Brain microvascular endothelial cell (primary cell): Measurements from ENCODE around the gene FOXL1.

Experiments used
- DNase-seq: peaks from one replicate; pipeline ENCODE4 v3.0.0-alpha.2; 2020
- H3K27ac ChIP-seq: fragments of 250-450 bp; sonication (Bioruptor Pico); 2 replicates; pipeline ENCODE4 v1.5.1; 2020; ENCODE audit warnings: mild to moderate bottlenecking, moderate library complexity
- H3K27me3 ChIP-seq: fragments of 250-450 bp; sonication (Bioruptor Pico); replicated peaks from 2 replicates; pipeline ENCODE4 v1.5.1; 2020; ENCODE audit warnings: mild to moderate bottlenecking
- H3K36me3 ChIP-seq: fragments of 250-450 bp; sonication (Bioruptor Pico); replicated peaks from 2 replicates; pipeline ENCODE4 v1.5.1; 2020; ENCODE audit warnings: mild to moderate bottlenecking
- H3K4me3 ChIP-seq: 2 replicates; pipeline ENCODE4 v1.5.1; 2011; ENCODE audit warnings: low read depth, mild to moderate bottlenecking, control low read depth, low read length, moderate library complexity
- in situ Hi-C: cut with HindIII; loops from 2 replicates; pipeline ENCODE4 v1.10.0; 2017; ENCODE audit warnings: low sequenced_read_pairs, low pct_ligation_motif_present
- TF ChIP-seq, protein P1 (sequence below): IDR thresholded peaks from 2 replicates; pipeline ENCODE4 v1.5.1; 2011; ENCODE audit warnings: low read depth, mild to moderate bottlenecking, moderate library complexity, low read length, control low read depth, inconsistent platforms; ENCODE audit errors: missing control alignments

Gene FOXL1

DNA sequence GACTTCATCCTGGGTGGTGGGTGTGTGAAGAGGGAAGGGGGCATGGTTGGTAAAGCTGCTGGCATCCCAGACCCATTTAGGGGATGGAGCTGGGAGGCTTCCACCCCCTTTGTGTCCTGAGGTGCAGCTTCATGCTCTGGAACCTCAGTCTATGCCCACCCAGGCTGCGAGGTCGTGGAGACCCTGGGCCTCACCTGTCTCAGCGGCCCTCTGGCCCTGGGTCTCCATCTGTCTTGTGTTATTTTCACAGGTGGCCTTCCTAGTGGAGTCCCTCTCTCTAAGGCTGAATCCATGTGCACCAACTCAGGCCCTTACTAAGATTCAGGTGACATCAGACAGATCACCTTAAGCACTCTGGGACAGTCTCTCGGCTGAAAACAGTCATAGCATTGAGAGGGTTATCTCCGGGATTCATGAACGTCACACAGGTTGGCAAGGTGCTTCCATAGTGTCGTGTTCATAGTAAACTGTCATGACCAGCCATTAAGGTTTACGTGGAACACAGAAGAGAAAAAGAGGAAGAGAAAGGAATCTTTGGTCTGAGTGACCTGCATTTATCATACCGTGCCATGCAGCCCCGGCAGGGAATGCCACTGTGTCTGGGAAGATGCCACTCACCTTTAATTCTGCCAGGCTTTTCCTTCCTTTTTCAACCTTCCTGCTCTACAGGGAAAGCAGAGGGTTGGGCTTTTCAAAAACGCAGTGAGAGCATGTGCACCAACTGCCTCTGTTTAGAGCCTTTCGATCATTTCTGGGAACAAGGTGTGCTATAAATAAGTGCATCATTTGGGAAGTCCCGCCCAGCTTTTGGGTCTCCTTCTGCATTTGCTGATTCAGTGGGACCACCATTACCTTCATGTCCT, 4.5 kb upstream of the FOXL1 start:
- Histone ChIP-seq H3K36me3 (peaks cover 54% of the 10 kb centered on the region), H3K27me3 (no peaks in the 10 kb centered on the region), H3K4me3 (no peak overlapping the region), H3K27ac (peak overlapping the region; percentile 79)
- DNase-seq, result no peak
- TF ChIP-seq, protein P1, sequence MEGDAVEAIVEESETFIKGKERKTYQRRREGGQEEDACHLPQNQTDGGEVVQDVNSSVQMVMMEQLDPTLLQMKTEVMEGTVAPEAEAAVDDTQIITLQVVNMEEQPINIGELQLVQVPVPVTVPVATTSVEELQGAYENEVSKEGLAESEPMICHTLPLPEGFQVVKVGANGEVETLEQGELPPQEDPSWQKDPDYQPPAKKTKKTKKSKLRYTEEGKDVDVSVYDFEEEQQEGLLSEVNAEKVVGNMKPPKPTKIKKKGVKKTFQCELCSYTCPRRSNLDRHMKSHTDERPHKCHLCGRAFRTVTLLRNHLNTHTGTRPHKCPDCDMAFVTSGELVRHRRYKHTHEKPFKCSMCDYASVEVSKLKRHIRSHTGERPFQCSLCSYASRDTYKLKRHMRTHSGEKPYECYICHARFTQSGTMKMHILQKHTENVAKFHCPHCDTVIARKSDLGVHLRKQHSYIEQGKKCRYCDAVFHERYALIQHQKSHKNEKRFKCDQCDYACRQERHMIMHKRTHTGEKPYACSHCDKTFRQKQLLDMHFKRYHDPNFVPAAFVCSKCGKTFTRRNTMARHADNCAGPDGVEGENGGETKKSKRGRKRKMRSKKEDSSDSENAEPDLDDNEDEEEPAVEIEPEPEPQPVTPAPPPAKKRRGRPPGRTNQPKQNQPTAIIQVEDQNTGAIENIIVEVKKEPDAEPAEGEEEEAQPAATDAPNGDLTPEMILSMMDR, result no peak
- in situ Hi-C loops, result loop anchor here (5.0 to 25.0 kb wide), 2 partner anchors 488 to 713 kb away; no protein-coding TSS in a partner anchor

DNA sequence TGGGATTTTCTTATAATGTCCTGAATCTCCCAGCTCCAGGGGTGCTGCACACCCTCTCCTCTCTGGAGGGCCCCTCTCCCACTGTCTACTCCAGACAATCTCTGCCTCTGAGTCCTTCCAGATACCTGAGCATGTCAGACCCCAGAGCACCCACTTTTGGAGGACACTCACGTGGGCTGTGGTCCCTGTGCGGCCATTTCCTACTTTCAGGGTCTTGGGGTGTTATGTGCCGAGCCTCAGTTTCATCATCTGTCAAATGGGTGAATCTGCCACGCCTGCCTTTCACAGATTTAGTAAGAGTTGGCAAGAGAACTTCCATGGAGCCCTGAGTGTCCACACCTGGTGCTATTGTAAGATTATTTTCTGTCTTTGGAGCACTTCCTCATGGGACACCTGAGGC, 3.7 kb upstream of the FOXL1 start:
- no peak for DNase-seq
- in situ Hi-C loops, result loop anchor here (5.0 to 25.0 kb wide), 3 partner anchors 188 to 713 kb away; no protein-coding TSS in a partner anchor
- Histone ChIP-seq H3K4me3 (no peak overlapping the region), H3K27me3 (no peaks in the 10 kb centered on the region), H3K27ac (no peak overlapping the region), H3K36me3 (peaks cover 46% of the 10 kb centered on the region)
- TF ChIP-seq, protein P1, result no peak

DNA sequence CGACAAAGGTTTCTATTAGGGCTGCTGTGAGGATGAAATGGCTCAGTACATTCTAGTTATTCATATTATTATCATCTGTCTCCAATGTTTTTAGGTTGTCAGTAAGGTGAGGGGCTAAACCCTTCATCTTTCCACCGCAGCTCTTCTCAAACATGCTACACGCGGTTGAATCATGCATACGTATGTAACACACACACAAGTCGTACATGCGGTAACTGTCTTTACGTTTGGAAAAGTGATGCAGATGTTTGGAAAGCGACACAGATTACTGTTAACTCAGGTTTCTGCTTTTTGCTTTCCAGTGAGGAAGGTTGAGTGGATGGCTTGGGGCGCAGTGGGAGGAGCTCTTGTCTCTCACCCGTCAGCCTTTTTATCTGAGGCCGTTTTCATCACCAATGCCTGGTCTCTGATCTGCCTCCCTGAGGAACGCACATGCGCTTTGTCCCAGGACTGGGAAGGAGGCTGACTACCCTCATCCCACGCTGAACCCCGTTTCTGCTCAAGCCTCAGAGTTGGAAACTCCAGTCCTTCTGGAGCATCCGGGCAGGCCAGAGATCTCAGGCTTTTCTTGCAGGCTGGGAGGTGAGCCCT, 3.2 kb upstream of the FOXL1 start:
- Histone ChIP-seq H3K27ac (peak overlapping the region; percentile 95), H3K36me3 (peaks cover 43% of the 10 kb centered on the region), H3K4me3 (peak overlapping the region; percentile 10), H3K27me3 (no peaks in the 10 kb centered on the region)
- TF ChIP-seq, protein P1, result no peak
- DNase-seq, result no peak
- in situ Hi-C loops, result loop anchor here (25.0 kb wide), 1 partner anchor 187 kb away; no protein-coding TSS in a partner anchor

DNA sequence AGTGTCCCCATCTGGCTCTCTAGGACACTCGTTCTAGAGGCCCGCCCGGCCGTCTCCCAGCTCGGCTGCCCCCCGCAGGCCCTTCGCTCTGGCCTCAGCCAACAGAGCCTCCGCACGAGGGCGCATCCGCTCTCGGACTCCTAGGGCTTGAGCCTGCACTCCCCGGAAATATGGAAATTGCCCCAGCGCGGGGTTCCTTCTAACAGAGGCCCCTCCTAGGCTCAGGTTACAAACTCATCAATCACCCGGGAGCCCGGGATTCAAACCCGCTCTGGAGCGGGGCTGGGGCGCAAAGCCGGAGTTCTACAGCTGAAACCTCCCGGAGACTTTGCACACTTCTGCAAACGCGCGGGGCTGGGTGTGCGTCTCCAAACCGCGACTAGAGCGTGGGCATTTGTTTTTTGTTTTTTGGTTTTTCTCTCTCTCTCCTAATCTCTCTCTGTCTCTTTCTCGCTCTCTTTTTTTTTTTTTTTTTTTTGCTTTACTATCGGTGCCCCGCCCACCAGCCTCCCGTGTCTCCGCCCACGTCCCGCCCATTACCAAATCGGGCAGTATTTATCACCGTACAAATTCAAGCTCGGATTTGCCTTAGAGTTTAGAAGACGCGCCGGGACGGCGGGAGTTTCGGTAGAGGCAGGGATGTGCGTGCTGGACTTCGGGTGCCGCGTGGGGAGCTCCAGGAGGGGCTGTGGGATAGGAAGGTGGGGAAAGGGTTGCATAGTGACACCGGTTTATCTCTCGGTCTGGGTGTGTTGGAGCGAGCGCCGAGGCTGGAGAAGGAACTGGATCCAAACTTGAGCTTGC, 2.4 kb upstream of the FOXL1 start:
- Histone ChIP-seq H3K36me3 (peaks cover 36% of the 10 kb centered on the region), H3K4me3 (peak overlapping the region; percentile 76), H3K27ac (peak overlapping the region; percentile 95), H3K27me3 (no peaks in the 10 kb centered on the region)
- peak; percentile 94 for DNase-seq
- in situ Hi-C loops, result loop anchor here (25.0 kb wide), 1 partner anchor 186 kb away; no protein-coding TSS in a partner anchor
- TF ChIP-seq, protein P1, result peak; percentile 87

DNA sequence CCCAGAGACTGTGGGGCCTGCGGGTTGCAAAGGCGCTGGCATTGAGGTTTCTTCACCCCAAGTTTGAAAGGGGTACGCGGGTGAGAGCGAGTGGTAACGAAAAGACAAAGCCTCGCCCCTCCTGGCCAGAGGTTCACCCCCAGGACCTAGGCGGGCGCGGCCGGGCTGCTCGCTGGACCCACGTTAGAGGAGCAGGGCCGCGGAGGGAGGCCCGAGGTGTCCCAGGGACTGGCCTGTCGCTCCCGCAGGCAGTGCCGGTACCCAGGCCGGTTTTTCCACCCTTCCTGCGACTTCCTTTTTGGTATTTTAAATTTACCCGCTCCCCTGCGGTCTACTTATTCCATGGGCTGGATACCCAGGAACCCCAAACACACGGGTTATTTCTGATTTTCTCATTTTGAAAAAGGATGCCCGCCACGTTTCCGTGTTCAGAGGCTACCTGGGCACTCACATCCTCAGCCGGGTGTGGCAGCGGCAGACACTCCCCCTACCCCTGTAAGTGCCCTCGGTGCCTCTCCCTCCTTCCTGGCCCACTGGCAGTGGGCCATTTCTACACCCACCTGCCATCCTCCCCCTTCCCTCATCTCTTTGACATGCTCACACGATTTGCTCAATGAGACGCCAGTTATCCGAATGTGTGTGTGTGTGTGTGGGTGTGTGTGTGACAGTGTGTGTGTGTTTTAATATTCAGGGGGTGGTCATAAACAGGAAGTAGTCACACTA, 1.6 kb upstream of the FOXL1 start:
- Histone ChIP-seq H3K27me3 (no peaks in the 10 kb centered on the region), H3K4me3 (peak overlapping the region; percentile 76), H3K36me3 (peaks cover 28% of the 10 kb centered on the region), H3K27ac (peak overlapping the region; percentile 95)
- DNase-seq, result peak; percentile 70
- in situ Hi-C loops, result loop anchor here (25.0 kb wide), 1 partner anchor 186 kb away; no protein-coding TSS in a partner anchor
- TF ChIP-seq, protein P1, result no peak
